Testis (tissue), 2 donors: Measurements from ENCODE around the gene ME3.

Experiments used
- POLR2A ChIP-seq: fragments of 450-650 bp; IDR thresholded peaks from one replicate; pipeline ENCODE4 v1.6.1; 2017; ENCODE audit warnings: antibody characterized with exemption, mild to moderate bottlenecking, moderate library complexity
- TF ChIP-seq, protein P1 (sequence below), 3 experiments: fragments of 450-650 bp in 2 of 3; fragments of 200-600 bp in 1 of 3; sonication (generic) in 1 of 3; IDR thresholded peaks; one replicate each; pipeline ENCODE4 v1.5.1; 2016 to 2019; ENCODE audit warnings: antibody characterized with exemption in 3 of 3, mild to moderate bottlenecking in 2 of 3, moderate library complexity in 1 of 3

DNA sequence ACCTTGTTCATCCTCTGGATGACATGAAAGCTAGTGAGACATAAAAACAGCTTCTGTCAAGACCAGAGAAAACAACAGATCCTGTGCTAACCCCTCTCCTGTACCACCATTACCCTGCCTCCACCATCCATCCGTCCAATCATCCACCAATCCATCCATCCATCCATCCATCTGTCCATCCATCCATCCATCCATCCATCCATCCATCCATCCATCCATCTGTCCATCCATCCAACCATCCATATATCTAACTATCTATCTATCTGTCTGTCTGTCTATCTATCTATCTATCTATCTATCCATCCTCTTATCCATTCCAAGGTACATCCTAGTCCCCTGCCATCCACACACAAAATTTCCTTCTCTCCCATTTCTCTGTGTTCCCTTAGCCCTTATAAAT, 46.6 kb upstream of the ME3 start:
- TF ChIP-seq POLR2A = no peak
- TF ChIP-seq, protein P1, sequence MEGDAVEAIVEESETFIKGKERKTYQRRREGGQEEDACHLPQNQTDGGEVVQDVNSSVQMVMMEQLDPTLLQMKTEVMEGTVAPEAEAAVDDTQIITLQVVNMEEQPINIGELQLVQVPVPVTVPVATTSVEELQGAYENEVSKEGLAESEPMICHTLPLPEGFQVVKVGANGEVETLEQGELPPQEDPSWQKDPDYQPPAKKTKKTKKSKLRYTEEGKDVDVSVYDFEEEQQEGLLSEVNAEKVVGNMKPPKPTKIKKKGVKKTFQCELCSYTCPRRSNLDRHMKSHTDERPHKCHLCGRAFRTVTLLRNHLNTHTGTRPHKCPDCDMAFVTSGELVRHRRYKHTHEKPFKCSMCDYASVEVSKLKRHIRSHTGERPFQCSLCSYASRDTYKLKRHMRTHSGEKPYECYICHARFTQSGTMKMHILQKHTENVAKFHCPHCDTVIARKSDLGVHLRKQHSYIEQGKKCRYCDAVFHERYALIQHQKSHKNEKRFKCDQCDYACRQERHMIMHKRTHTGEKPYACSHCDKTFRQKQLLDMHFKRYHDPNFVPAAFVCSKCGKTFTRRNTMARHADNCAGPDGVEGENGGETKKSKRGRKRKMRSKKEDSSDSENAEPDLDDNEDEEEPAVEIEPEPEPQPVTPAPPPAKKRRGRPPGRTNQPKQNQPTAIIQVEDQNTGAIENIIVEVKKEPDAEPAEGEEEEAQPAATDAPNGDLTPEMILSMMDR (IDR thresholded peaks at IDR 0.05) = no peak
